Thyroid gland (tissue), 4 donors: ENCODE data around the gene GAPT.

Experiments used
- CTCF ChIP-seq, 6 experiments: fragments of 200-600 bp in 3 of 6; fragments of 450-650 bp in 3 of 6; sonication (generic) in 3 of 6; IDR thresholded peaks; one replicate each; pipeline ENCODE4 v1.5.1; 2016 to 2019; ENCODE audit warnings: antibody characterized with exemption in 6 of 6, mild to moderate bottlenecking in 2 of 6, inconsistent platforms in 1 of 6, moderate library complexity in 1 of 6
- POLR2A ChIP-seq, 2 donors: fragments of 450-650 bp; IDR thresholded peaks; one replicate each; pipeline ENCODE4 v1.6.1; 2017; ENCODE audit warnings: antibody characterized with exemption in 2 of 2, mild to moderate bottlenecking in 2 of 2, moderate library complexity in 1 of 2

- TF ChIP-seq POLR2A (IDR thresholded peaks at IDR 0.05) (no peak), CTCF (IDR thresholded peaks at IDR 0.05) (no peak)
These were observed 13.5 kb downstream of the GAPT start for GRCh38 chr5:58504766-58505165.
